Activated naive CD8-positive, alpha-beta T cell treated with anti-CD3 and anti-CD28 coated beads for 36 hours (primary cell): ENCODE measurements around the gene SYDE2. TPM values are rescaled to one million over a fixed set of nuclear protein-coding genes. Genes with fewer than 3 reads are reported as not detected.
"Not testable (repeated sequence)": the region's sequence is repeated elsewhere in the genome, so short reads cannot be mapped to it uniquely, and the experiment has no call there.

Source experiments
- DNase-seq: peaks from one replicate; pipeline ENCODE4 v3.0.0; 2021
- H3K27ac Mint-ChIP-seq: one replicate; pipeline ENCODE4 v1.8.0; 2022; ENCODE audit warnings: mild to moderate bottlenecking, moderate library complexity, mixed read lengths
- H3K27me3 Mint-ChIP-seq: one replicate; pipeline ENCODE4 v1.8.0; 2022; ENCODE audit warnings: mild to moderate bottlenecking, mixed read lengths
- H3K36me3 Mint-ChIP-seq: one replicate; pipeline ENCODE4 v1.8.0; 2021; ENCODE audit warnings: mild to moderate bottlenecking, mixed read lengths
- H3K4me1 Mint-ChIP-seq: one replicate; pipeline ENCODE4 v1.8.0; 2021; ENCODE audit warnings: mixed read lengths
- H3K4me3 Mint-ChIP-seq: one replicate; pipeline ENCODE4 v1.8.0; 2022; ENCODE audit warnings: mild to moderate bottlenecking, moderate library complexity, mixed read lengths
- H3K9me3 Mint-ChIP-seq: one replicate; pipeline ENCODE4 v1.8.0; 2022; ENCODE audit warnings: mixed read lengths
- total RNA-seq, 2 experiments: library from RNA; stranded (reverse); gene quantifications; one replicate each; pipeline ENCODE4 v1.2.3, GENCODE V29; 2021

SYDE2 gene
- total RNA-seq, 2 experiments from 2014 or later, result 3.7 to 3.9 TPM

GRCh38 chr1:85199667-85200462 lies 951 bp downstream of the SYDE2 start:
- no peaks in the 10 kb centered on the region for H3K9me3 Mint-ChIP-seq
- H3K4me1 Mint-ChIP-seq, result peaks cover 40% of the 10 kb centered on the region
- DNase-seq, result peak; percentile 2
- peak overlapping the region; percentile 87 for H3K4me3 Mint-ChIP-seq
- H3K36me3 Mint-ChIP-seq, result peaks cover 6% of the 10 kb centered on the region
- peak overlapping the region; percentile 34 for H3K27ac Mint-ChIP-seq
- H3K27me3 Mint-ChIP-seq, result peaks cover 4% of the 10 kb centered on the region

- Mint-ChIP-seq H3K36me3 (peaks cover 6% of the 10 kb centered on the region), H3K27ac (no peak overlapping the region), H3K4me3 (peak overlapping the region; percentile 87), H3K4me1 (peaks cover 40% of the 10 kb centered on the region), H3K27me3 (peaks cover 4% of the 10 kb centered on the region), H3K9me3 (no peaks in the 10 kb centered on the region)
- no peak for DNase-seq
Measured at GRCh38 chr1:85198864-85199263, 2.0 kb downstream of the SYDE2 start.

GRCh38 chr1:85196358-85196757 lies 4.5 kb downstream of the SYDE2 start:
- H3K27me3 Mint-ChIP-seq, result peaks cover 4% of the 10 kb centered on the region
- H3K9me3 Mint-ChIP-seq, result no peaks in the 10 kb centered on the region
- H3K4me3 Mint-ChIP-seq, result no peak overlapping the region
- DNase-seq, result no peak
- peaks cover 37% of the 10 kb centered on the region for H3K4me1 Mint-ChIP-seq
- peaks cover 5% of the 10 kb centered on the region for H3K36me3 Mint-ChIP-seq
- no peak overlapping the region for H3K27ac Mint-ChIP-seq

DNA sequence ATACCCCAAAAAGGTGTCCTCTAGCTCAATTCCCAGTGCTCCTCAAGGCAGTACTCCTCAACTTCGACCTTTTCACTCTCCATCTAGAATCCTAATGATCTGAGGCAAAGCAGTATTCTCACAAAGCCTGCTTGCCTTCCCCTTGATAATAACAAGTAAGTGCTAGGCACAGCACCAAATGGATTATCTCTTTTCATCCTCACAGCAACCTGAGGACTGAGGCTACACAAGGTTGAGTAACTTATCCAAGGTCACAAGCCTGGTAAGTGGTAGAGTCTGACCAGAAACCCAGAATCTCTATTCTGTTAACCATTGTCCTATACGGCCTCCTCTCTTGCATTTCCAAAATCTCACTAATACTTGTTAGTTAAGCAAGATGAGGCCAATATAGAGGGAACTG lies 5.1 kb downstream of the SYDE2 start:
- Mint-ChIP-seq H3K4me1 (peaks cover 37% of the 10 kb centered on the region), H3K36me3 (peaks cover 5% of the 10 kb centered on the region), H3K27me3 (peaks cover 4% of the 10 kb centered on the region), H3K4me3 (no peak overlapping the region), H3K27ac (no peak overlapping the region), H3K9me3 (no peaks in the 10 kb centered on the region)
- no peak for DNase-seq

- H3K4me1 Mint-ChIP-seq, result peaks cover 23% of the 10 kb centered on the region
- DNase-seq, H3K9me3 Mint-ChIP-seq, H3K27me3 Mint-ChIP-seq, H3K4me3 Mint-ChIP-seq, H3K27ac Mint-ChIP-seq: not testable (repeated sequence)
- peaks cover 22% of the 10 kb centered on the region for H3K36me3 Mint-ChIP-seq
Measured at GRCh38 chr1:85192129-85192528, 8.7 kb downstream of the SYDE2 start.

DNA sequence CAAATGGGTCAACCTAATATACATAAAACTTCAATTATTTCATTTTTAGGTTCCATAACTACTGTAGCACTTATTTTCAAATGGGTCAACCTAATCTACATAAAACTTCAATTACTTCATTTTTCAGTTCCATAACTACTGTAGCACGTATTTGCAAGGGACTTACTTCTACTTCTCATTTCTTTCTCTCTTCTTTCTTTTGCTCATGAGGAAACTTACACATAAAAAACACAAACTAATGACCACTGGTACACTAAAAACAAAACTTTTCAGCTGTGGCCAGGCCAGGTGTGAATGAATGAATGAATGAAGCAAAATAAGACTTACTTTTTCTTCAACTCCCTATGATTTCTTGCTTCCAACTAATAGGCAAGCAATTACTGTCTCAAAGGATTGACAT lies 11.7 kb downstream of the SYDE2 start:
- H3K9me3 Mint-ChIP-seq, result no peaks in the 10 kb centered on the region
- peaks cover 27% of the 10 kb centered on the region for H3K36me3 Mint-ChIP-seq
- H3K4me3 Mint-ChIP-seq, result no peak overlapping the region
- no peak for DNase-seq
- H3K4me1 Mint-ChIP-seq, result peaks cover 14% of the 10 kb centered on the region
- no peaks in the 10 kb centered on the region for H3K27me3 Mint-ChIP-seq
- H3K27ac Mint-ChIP-seq, result no peak overlapping the region

DNA sequence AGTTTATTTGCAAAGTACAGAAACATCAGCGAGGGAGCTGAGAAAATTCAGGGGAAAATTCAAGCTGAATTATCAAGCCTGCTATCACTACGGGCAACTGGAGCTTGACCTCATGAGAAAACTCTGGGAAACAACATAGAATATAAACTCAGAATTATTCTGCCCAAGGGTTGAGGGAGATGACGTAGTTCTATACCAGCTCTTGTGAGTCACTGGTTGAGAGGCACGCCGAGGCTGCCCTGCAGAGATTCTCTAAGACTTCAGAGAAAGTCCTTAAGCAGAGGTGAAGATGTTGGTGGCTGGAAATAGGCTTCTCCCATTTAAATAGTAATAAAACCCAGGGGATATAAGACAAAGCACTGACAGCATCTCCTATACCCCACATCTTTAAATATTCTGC lies 12.3 kb downstream of the SYDE2 start:
- peaks cover 27% of the 10 kb centered on the region for H3K36me3 Mint-ChIP-seq
- H3K4me1 Mint-ChIP-seq, result peaks cover 14% of the 10 kb centered on the region
- no peaks in the 10 kb centered on the region for H3K9me3 Mint-ChIP-seq
- no peak overlapping the region for H3K27ac Mint-ChIP-seq
- no peak for DNase-seq
- no peaks in the 10 kb centered on the region for H3K27me3 Mint-ChIP-seq
- H3K4me3 Mint-ChIP-seq, result no peak overlapping the region

- not testable (repeated sequence) for H3K27ac Mint-ChIP-seq, H3K27me3 Mint-ChIP-seq, H3K4me1 Mint-ChIP-seq, H3K9me3 Mint-ChIP-seq, H3K4me3 Mint-ChIP-seq, DNase-seq
- peaks cover 28% of the 10 kb centered on the region for H3K36me3 Mint-ChIP-seq
Measured at GRCh38 chr1:85187021-85187420, 13.8 kb downstream of the SYDE2 start.

DNA sequence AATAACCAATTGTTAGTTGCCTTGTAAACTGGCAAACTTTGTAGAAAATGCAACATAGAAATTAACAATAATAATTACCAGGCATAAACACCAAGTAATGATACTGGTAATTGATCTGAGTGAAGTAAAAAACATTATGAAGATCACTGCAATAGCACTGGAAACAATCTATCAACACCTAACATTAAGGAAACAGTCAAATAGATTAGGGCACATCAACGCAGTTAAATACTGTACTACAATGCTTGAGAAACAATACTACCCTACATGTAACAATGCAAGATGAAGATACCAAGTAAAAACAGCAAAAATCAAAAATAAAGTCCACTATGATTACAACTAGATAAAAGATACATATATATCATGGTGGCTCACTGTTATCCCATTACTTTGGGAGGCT lies 16.6 kb downstream of the SYDE2 start:
- H3K36me3 Mint-ChIP-seq, result peaks cover 23% of the 10 kb centered on the region
- no peak overlapping the region for H3K4me3 Mint-ChIP-seq
- H3K4me1 Mint-ChIP-seq, result peaks cover 12% of the 10 kb centered on the region
- DNase-seq, result no peak
- no peak overlapping the region for H3K27ac Mint-ChIP-seq
- H3K27me3 Mint-ChIP-seq, result no peaks in the 10 kb centered on the region
- no peaks in the 10 kb centered on the region for H3K9me3 Mint-ChIP-seq

DNA sequence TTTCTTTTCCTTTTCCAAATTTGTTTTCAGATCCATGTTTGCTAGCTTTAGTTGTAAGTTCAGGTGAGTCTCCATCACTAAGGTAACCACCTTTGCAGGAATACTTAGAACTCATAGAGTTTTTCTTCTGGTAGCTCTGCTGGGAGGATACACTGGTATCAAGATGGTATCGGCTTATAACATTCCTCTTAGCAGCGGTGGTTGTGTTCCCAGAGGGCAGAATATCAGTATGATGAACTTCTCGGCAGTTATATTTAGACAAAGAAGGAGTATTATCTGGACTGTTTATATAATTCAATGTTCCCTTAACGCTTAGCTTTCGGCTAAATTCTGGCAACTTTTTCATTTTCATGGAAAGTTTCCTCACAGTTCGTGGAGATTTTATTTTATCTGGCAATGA lies 18.1 kb downstream of the SYDE2 start:
- H3K4me3 Mint-ChIP-seq, result no peak overlapping the region
- peaks cover 13% of the 10 kb centered on the region for H3K36me3 Mint-ChIP-seq
- H3K27ac Mint-ChIP-seq, result no peak overlapping the region
- H3K9me3 Mint-ChIP-seq, result no peaks in the 10 kb centered on the region
- peaks cover 12% of the 10 kb centered on the region for H3K4me1 Mint-ChIP-seq
- DNase-seq, result no peak
- no peaks in the 10 kb centered on the region for H3K27me3 Mint-ChIP-seq

DNA sequence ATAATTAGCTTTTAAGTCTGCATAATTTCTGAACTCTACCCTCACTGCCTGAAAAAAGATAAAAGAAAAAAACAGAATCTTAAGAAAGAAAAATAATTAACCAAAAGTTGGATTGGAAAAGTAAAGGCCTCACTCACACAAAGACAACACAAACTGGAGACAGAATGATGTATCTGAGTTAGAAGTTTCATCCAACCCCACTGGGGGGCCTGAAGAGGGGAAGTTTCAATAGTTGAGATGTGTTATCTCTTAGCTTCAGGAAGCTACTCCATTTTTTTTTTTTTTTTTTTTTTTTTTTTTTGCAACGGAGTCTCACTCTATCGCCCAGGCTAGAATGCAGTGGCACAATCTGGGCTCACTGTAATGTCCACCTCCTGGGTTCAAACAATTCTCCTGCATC lies 19.9 kb downstream of the SYDE2 start:
- no peak for DNase-seq
- H3K4me1 Mint-ChIP-seq, result peaks cover 12% of the 10 kb centered on the region
- H3K27ac Mint-ChIP-seq, result no peak overlapping the region
- peaks cover 16% of the 10 kb centered on the region for H3K36me3 Mint-ChIP-seq
- no peaks in the 10 kb centered on the region for H3K27me3 Mint-ChIP-seq
- no peaks in the 10 kb centered on the region for H3K9me3 Mint-ChIP-seq
- no peak overlapping the region for H3K4me3 Mint-ChIP-seq

GRCh38 chr1:85179522-85179921 lies 21.3 kb downstream of the SYDE2 start:
- H3K4me1 Mint-ChIP-seq, result peaks cover 12% of the 10 kb centered on the region
- H3K9me3 Mint-ChIP-seq, result no peaks in the 10 kb centered on the region
- H3K4me3 Mint-ChIP-seq, result peak overlapping the region; percentile 22
- H3K27ac Mint-ChIP-seq, result no peak overlapping the region
- peaks cover 16% of the 10 kb centered on the region for H3K36me3 Mint-ChIP-seq
- no peak for DNase-seq
- H3K27me3 Mint-ChIP-seq, result no peaks in the 10 kb centered on the region

DNA sequence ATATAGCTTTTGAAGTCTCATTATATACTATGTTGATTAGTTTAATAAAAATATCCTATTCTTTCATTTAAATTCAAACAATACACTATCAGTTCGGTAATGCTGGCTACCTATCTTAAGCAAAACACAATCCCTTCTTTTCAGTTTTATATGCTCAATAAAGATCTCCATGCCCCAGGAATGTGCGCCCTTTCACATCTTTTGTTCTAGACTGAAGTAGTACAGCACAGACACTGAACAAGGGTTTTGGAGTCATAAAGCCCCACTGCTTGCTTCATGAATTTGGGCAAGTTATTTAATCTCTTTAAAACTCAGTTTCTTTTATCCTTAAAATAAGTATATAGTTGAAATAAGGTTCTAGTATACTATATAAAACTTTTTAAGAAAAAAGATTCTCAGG lies 22.4 kb downstream of the SYDE2 start:
- DNase-seq, result no peak
- Mint-ChIP-seq H3K27ac (no peak overlapping the region), H3K36me3 (peaks cover 16% of the 10 kb centered on the region), H3K4me1 (peaks cover 14% of the 10 kb centered on the region), H3K9me3 (no peaks in the 10 kb centered on the region), H3K4me3 (no peak overlapping the region), H3K27me3 (no peaks in the 10 kb centered on the region)

- Mint-ChIP-seq H3K27me3 (no peaks in the 10 kb centered on the region), H3K9me3 (no peaks in the 10 kb centered on the region), H3K4me3 (no peak overlapping the region), H3K36me3 (peaks cover 10% of the 10 kb centered on the region), H3K4me1 (peaks cover 25% of the 10 kb centered on the region), H3K27ac (no peak overlapping the region)
- no peak for DNase-seq
Measured at GRCh38 chr1:85174503-85174902, 26.3 kb downstream of the SYDE2 start.

DNA sequence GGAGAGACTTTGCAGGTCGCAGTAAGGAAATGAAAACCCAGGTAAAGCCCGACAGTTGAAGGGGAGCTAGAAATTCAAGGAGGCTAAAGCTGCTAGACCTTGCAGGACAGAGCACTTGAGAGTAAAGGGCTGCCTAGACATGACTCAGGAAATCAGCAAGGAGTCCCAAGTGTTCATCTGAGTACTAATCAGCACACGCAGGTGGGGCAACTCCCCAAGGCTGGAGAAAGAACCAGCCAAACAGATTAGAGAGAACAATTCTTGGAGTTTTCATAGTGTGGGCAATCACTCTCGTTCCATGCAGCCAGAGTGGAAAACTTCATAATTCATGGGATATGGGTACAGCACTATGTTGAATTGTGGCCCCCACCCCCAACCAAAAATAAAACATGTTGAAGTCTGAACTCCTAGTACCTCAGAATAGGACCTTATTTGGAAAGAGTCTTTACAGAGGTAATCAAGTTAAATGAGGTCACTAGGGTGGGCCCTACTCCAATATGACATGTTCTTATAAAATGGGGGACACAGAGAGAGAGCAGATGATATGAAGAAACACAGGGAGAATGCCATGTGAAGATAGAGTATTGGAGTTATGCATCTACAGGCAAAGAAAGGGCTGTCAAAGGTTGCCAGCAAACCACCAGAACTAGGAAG lies 28.0 kb downstream of the SYDE2 start:
- DNase-seq, result no peak
- no peak overlapping the region for H3K27ac Mint-ChIP-seq
- H3K4me1 Mint-ChIP-seq, result peaks cover 20% of the 10 kb centered on the region
- no peaks in the 10 kb centered on the region for H3K27me3 Mint-ChIP-seq
- H3K9me3 Mint-ChIP-seq, result no peaks in the 10 kb centered on the region
- peaks cover 14% of the 10 kb centered on the region for H3K36me3 Mint-ChIP-seq
- no peak overlapping the region for H3K4me3 Mint-ChIP-seq

DNA sequence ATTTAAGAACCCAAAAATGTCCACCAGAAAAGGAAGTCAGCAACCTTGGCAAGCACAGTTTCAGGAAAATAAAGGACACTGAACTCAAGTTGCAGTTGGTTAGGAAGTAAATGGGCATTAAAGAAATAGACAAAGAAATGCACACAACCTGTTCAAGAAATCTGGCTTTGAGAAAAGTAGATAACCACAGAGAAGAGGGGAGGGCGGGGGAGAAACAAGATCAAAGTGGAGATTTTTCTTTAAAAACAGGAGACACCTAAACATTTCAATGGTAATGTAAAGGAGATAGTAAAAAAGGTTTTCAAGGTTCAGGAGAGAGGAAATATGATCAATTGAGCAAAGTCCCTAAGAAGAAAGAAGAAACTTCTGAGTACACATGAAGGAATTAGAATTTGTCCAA lies 29.1 kb downstream of the SYDE2 start:
- Mint-ChIP-seq H3K9me3 (no peaks in the 10 kb centered on the region), H3K27ac (no peak overlapping the region), H3K4me1 (peaks cover 20% of the 10 kb centered on the region), H3K4me3 (no peak overlapping the region), H3K36me3 (peaks cover 5% of the 10 kb centered on the region), H3K27me3 (no peaks in the 10 kb centered on the region)
- DNase-seq, result no peak
